ENCODE results near the gene CSK.
A peak's percentile ranks its signal among the peaks of the same experiment; 100 is the strongest.

CSK gene

DNA sequence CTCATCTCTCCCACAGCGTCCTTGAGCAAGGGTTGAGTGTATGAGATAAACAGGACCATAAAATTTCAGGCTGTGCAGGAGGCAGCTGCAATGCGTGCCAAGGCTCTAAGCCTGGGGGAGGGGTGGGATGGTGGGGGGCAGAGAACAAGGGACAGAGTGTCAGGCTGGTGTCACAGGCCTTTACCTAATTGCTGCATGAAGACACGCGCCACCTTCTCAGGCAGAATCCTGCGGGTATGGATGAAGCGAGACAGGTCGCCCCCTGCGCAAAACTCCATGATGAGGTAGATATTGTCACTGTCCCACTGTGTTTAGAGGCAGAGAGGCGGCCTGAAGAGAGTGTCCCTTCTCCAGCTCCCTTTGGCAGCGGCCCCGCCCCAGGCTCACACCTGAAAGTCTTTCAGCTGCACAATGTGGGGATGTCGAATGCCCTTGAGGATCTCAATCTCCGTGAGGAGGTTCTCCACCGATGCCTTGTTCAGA, 60.1 kb downstream of the CSK start:
- H3K4me3 ChIP-seq (ENCODE audit: low read depth in 1 of 2, low read length in 1 of 2), result peak overlapping the region in 1 of 2 experiments; percentile 71
- peaks cover 68% of the 10 kb centered on the region for H3K36me3 ChIP-seq
- peaks cover 14% of the 10 kb centered on the region in 2 experiments for H3K4me1 ChIP-seq (ENCODE audit: control insufficient read depth in 1 of 2, insufficient read depth in 1 of 2, low read depth in 1 of 2, low read length in 1 of 2)
- H3K27me3 ChIP-seq, result no peaks in the 10 kb centered on the region
- no peak overlapping the region for H3K27ac ChIP-seq
- no peaks in the 10 kb centered on the region for H3K9me3 ChIP-seq
- TF ChIP-seq CTCF (IDR thresholded peaks at IDR 0.05), result no peak

DNA sequence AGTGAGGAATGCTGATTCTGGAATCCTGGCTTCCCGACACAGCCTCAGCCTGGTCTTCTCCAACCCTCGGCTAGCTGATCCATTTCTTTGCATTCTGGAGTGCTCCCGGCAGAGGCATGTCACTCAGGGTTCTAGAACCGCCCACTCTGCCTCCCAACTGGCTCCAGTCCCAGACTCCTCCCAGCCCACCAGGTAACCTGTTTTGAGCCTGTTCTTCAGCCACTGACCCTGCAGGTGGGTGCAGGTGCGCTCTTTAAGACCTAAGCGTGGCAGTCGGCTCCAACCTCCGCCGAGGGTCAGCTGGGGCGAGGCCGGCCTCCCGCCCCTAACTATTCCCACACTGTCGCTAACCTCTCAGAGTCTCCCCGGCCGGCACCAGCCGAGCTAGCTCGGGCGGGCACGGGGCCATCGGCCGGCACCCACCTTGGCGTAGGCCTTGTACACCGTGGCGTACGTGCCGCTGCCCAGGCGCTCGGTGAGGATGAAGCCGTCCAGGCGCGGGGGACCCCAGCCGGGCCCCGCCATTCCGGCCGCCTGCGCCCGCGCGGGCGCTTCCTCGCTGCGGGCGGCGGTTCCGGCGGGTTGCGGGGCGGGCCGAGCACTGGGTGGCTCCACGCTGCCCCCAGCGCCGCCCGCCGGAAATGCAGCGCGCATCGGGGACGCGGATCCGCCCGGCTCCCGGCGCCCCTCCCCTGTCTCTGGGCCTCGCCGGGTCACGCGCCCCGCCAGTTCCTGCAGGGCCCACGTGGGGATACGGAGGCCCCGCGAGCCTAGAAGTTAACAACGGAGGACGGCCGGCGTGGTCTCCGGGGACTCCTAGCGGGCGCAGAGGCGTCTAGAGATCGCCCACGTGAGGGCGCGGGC, 60.9 kb downstream of the CSK start, which contains the start of gene ULK3:
TSS of gene ULK3 (minus strand) at position 576 of the 864 bp plus-strand sequence. CDS start at position 525, 51 bp downstream.
- no peaks in the 10 kb centered on the region for H3K9me3 ChIP-seq
- H3K36me3 ChIP-seq, result peaks cover 68% of the 10 kb centered on the region
- H3K27me3 ChIP-seq, result no peaks in the 10 kb centered on the region
- H3K4me1 ChIP-seq (ENCODE audit: control insufficient read depth in 1 of 2, insufficient read depth in 1 of 2, low read depth in 1 of 2, low read length in 1 of 2), result peaks cover 14% of the 10 kb centered on the region in 2 experiments
- H3K27ac ChIP-seq, result peak within 1 kb of the TSS; percentile 67
- H3K4me3 ChIP-seq (ENCODE audit: low read depth in 1 of 2, low read length in 1 of 2), result peak within 1 kb of the TSS; percentile 71 to 84
- TF ChIP-seq CTCF (IDR thresholded peaks at IDR 0.05), result peak; percentile 92

- Histone ChIP-seq H3K27ac (peak overlapping the region; percentile 67), H3K4me3 (ENCODE audit: low read depth in 1 of 2, low read length in 1 of 2) (peak overlapping the region; percentile 71 to 84), H3K4me1 (ENCODE audit: control insufficient read depth in 1 of 2, insufficient read depth in 1 of 2, low read depth in 1 of 2, low read length in 1 of 2) (peaks cover 14% of the 10 kb centered on the region in 2 experiments), H3K36me3 (peaks cover 68% of the 10 kb centered on the region), H3K27me3 (no peaks in the 10 kb centered on the region), H3K9me3 (no peaks in the 10 kb centered on the region)
- no peak for TF ChIP-seq CTCF (IDR thresholded peaks at IDR 0.05)
These were observed 61.6 kb downstream of the CSK start for GRCh38 chr15:74843445-74843828.

DNA sequence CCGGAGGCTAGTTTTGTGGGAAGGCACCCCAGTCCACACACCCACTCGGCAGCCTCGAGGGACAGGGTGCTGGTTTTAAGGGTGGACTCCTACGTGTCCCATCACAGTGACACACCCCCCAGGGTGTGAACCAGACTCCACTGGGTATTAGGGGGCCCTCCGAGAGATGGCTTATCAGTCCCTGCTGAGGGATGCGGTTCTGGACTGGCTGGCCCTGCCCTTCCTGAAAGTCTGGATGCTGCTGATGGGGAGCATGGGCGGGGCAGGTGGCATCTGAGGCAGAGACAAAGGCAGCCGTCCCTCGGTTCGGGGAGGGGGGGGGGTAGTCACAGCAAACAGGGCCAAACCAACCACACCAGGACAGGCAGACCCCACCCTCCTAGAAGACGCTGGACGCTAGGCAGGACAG, 62.0 kb downstream of the CSK start:
- Histone ChIP-seq H3K36me3 (peaks cover 68% of the 10 kb centered on the region), H3K4me1 (ENCODE audit: control insufficient read depth in 1 of 2, insufficient read depth in 1 of 2, low read depth in 1 of 2, low read length in 1 of 2) (peaks cover 14% of the 10 kb centered on the region in 2 experiments), H3K9me3 (no peaks in the 10 kb centered on the region), H3K27ac (peak overlapping the region; percentile 67), H3K27me3 (no peaks in the 10 kb centered on the region), H3K4me3 (ENCODE audit: low read depth in 1 of 2, low read length in 1 of 2) (no peak overlapping the region)
- TF ChIP-seq CTCF (IDR thresholded peaks at IDR 0.05), result no peak

DNA sequence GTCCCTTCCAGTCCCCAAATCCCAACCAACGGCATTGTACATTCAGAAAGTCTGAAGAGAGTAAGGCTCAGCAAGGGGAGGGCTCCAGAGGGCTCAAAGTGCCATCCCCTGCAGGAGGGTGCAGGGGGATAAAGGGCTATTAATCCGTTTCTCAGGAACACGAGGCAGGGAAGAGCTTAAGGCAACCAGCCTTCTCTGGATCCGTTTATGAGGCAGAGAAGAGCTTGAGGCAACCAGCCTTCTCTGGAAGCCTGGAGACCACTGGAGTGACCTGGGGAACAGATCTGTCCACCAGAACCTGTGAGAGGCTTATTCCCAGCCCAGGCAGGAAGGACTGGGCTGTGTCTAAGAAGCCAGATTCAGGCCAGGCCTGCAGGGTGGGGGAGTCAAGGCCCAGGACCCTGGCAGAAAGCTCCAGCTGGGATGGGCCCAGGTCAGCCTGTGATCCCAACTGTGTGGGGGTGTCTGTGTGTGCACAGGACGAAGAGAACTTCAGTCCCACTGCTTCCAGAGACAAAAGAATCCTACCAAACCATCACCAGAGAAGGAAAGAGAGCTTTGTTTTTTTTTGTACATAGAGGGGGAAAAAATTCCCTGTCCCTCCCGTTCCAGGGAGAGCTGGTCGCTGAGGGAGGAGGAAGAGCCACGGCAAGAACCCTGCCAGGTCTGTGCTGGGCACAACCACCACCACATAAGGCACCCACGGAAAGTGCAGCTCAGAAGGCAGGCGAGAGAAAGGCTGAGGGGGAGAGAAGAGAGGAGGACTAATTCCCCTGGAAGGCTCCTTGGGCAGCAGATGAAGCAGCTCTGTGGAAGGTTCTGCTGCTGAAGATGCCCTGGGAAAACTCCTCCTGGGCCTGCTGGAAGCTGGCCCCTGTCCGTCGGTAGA, 62.7 kb downstream of the CSK start:
- H3K4me3 ChIP-seq (ENCODE audit: low read depth in 1 of 2, low read length in 1 of 2), result no peak overlapping the region
- no peak overlapping the region for H3K27ac ChIP-seq
- peaks cover 68% of the 10 kb centered on the region for H3K36me3 ChIP-seq
- no peaks in the 10 kb centered on the region for H3K27me3 ChIP-seq
- peaks cover 14% of the 10 kb centered on the region in 2 experiments for H3K4me1 ChIP-seq (ENCODE audit: control insufficient read depth in 1 of 2, insufficient read depth in 1 of 2, low read depth in 1 of 2, low read length in 1 of 2)
- H3K9me3 ChIP-seq, result no peaks in the 10 kb centered on the region
- TF ChIP-seq CTCF (IDR thresholded peaks at IDR 0.05), result no peak
